Skeletal muscle cell (primary cell): ENCODE data around the gene HOXD11.

Source experiments
- DNase-seq: peaks from one replicate; pipeline ENCODE4 v3.0.0-alpha.2; 2010; ENCODE audit warnings: low read depth
- H3K4me3 ChIP-seq: 2 replicates; pipeline ENCODE4 v1.5.1; 2011; ENCODE audit warnings: low read depth, mild to moderate bottlenecking, control low read depth, low read length, moderate library complexity

The HOXD11 gene

GRCh38 chr2:176102309-176102866 lies 4.7 kb upstream of the HOXD11 start:
- no peak for DNase-seq
- no peak overlapping the region for H3K4me3 ChIP-seq

- H3K4me3 ChIP-seq: no peak overlapping the region
- DNase-seq: no peak
Measured at GRCh38 chr2:176103194-176103593, 3.9 kb upstream of the HOXD11 start.

- DNase-seq: no peak
- H3K4me3 ChIP-seq: no peak overlapping the region
Measured at GRCh38 chr2:176103742-176104315, 3.3 kb upstream of the HOXD11 start.

- H3K4me3 ChIP-seq: no peak overlapping the region
- no peak for DNase-seq
Measured at GRCh38 chr2:176104316-176105077, 2.6 kb upstream of the HOXD11 start.

GRCh38 chr2:176105078-176105729 lies 1.9 kb upstream of the HOXD11 start:
- no peak for DNase-seq
- no peak overlapping the region for H3K4me3 ChIP-seq

- no peak for DNase-seq
- H3K4me3 ChIP-seq: no peak overlapping the region
Measured at GRCh38 chr2:176105730-176106580, 1.1 kb upstream of the HOXD11 start.

- H3K4me3 ChIP-seq: no peak overlapping the region
- no peak for DNase-seq
Measured at GRCh38 chr2:176107731-176108181, 676 bp downstream of the HOXD11 start.

GRCh38 chr2:176109192-176109901 lies 2.3 kb downstream of the HOXD11 start:
- H3K4me3 ChIP-seq: no peak overlapping the region

GRCh38 chr2:176109946-176110345 lies 2.9 kb downstream of the HOXD11 start:
- no peak overlapping the region for H3K4me3 ChIP-seq

More at GRCh38 chr2:176109192-176109901, 2.3 kb downstream of the HOXD11 start:
- DNase-seq: no peak

GRCh38 chr2:176110415-176111308 lies 3.6 kb downstream of the HOXD11 start:
- DNase-seq: no peak
- H3K4me3 ChIP-seq: no peak overlapping the region

More at GRCh38 chr2:176109946-176110345, 2.9 kb downstream of the HOXD11 start:
- no peak for DNase-seq

GRCh38 chr2:176111309-176111663 lies 4.2 kb downstream of the HOXD11 start:
- H3K4me3 ChIP-seq: no peak overlapping the region
- no peak for DNase-seq

- no peak overlapping the region for H3K4me3 ChIP-seq
Measured at GRCh38 chr2:176111846-176112374, 4.8 kb downstream of the HOXD11 start.

GRCh38 chr2:176112375-176113302 lies 5.6 kb downstream of the HOXD11 start:
- no peak overlapping the region for H3K4me3 ChIP-seq
- no peak for DNase-seq

More at GRCh38 chr2:176111846-176112374, 4.8 kb downstream of the HOXD11 start:
- no peak for DNase-seq

GRCh38 chr2:176114120-176114929 lies 7.2 kb downstream of the HOXD11 start:
- no peak overlapping the region for H3K4me3 ChIP-seq
- no peak for DNase-seq

- no peak overlapping the region for H3K4me3 ChIP-seq
- no peak for DNase-seq
Measured at GRCh38 chr2:176114930-176115625, 8.0 kb downstream of the HOXD11 start.
